IMR-90 (cell line): ENCODE measurements around the gene FAM234B.

Experiments used
- BHLHE40 ChIP-seq: fragments of 150-350 bp; IDR thresholded peaks from 2 replicates; pipeline ENCODE4 v1.6.1; 2016; ENCODE audit warnings: mild to moderate bottlenecking, low read depth, low read length
- CEBPB ChIP-seq: IDR thresholded peaks from 2 replicates; pipeline ENCODE4 v1.6.1; 2012; ENCODE audit warnings: low read depth, low read length, improper control_type of control experiment
- MAFK ChIP-seq: IDR thresholded peaks from 2 replicates; pipeline ENCODE4 v1.6.1; 2012; ENCODE audit warnings: low read depth, low read length, improper control_type of control experiment
- MAZ ChIP-seq: IDR thresholded peaks from 2 replicates; pipeline ENCODE4 v1.6.1; 2012; ENCODE audit warnings: low read depth, mild to moderate bottlenecking, low read length, improper control_type of control experiment, moderate library complexity, borderline replicate concordance
- MXI1 ChIP-seq: IDR thresholded peaks from 2 replicates; pipeline ENCODE4 v1.6.1; 2012; ENCODE audit warnings: low read depth, mild to moderate bottlenecking, low read length, moderate library complexity, borderline replicate concordance
- POLR2A ChIP-seq: IDR thresholded peaks from 2 replicates; pipeline ENCODE4 v1.6.1; 2012; ENCODE audit warnings: mild to moderate bottlenecking, low read depth, low read length
- RAD21 ChIP-seq: IDR thresholded peaks from 2 replicates; pipeline ENCODE4 v1.6.1; 2012; ENCODE audit warnings: low read length, improper control_type of control experiment
- RCOR1 ChIP-seq: IDR thresholded peaks from 2 replicates; pipeline ENCODE4 v1.6.1; 2012; ENCODE audit warnings: mild to moderate bottlenecking, low read length, improper control_type of control experiment; ENCODE audit not compliant: insufficient replicate concordance
- RFX5 ChIP-seq: IDR thresholded peaks from 2 replicates; pipeline ENCODE4 v1.8.0; 2012; ENCODE audit warnings: low read depth, mild to moderate bottlenecking, low read length, moderate library complexity
- SMC3 ChIP-seq: fragments of 150-350 bp; IDR thresholded peaks from 2 replicates; pipeline ENCODE4 v1.6.1; 2016; ENCODE audit warnings: low read depth, mild to moderate bottlenecking, antibody characterized with exemption, low read length, moderate library complexity
- TF ChIP-seq, protein P1 (sequence below): fragments of 150-350 bp; IDR thresholded peaks from 2 replicates; pipeline ENCODE4 v1.6.1; 2017; ENCODE audit warnings: mild to moderate bottlenecking, antibody characterized with exemption, low read length, low read depth
- TF ChIP-seq, protein P2 (sequence below): conservative IDR thresholded peaks from 2 replicates; pipeline ENCODE4 v1.5.1; 2012; ENCODE audit warnings: mild to moderate bottlenecking, low read depth, low read length, improper control_type of control experiment

DNA sequence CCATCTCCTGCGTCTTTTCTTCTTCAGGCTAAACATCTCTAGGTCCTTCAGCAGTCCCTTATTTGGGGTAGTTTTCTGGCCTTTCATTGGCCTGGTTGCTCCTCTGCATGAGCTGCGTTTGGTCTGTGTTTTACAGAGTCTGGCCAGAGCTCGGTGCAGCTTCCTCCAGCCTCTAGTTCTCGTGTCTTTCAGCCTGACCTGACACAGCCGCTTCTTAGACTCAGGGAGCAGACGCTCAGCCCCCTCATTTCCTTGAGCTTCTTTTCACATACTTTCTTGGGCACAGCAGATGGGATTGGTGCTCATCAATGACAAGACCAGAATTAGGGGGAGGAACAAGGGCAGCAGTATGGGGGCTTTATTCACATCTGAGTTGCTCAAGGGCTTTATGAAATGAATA lies 72.8 kb downstream of the FAM234B start:
- TF ChIP-seq POLR2A (no peak), SMC3 (no peak), MAZ (no peak), CEBPB (no peak), MAFK (no peak), BHLHE40 (no peak), RAD21 (no peak), MXI1 (no peak), RCOR1 (no peak), RFX5 (no peak)
- TF ChIP-seq, protein P1, sequence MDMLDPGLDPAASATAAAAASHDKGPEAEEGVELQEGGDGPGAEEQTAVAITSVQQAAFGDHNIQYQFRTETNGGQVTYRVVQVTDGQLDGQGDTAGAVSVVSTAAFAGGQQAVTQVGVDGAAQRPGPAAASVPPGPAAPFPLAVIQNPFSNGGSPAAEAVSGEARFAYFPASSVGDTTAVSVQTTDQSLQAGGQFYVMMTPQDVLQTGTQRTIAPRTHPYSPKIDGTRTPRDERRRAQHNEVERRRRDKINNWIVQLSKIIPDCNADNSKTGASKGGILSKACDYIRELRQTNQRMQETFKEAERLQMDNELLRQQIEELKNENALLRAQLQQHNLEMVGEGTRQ: no peak
- TF ChIP-seq, protein P2, sequence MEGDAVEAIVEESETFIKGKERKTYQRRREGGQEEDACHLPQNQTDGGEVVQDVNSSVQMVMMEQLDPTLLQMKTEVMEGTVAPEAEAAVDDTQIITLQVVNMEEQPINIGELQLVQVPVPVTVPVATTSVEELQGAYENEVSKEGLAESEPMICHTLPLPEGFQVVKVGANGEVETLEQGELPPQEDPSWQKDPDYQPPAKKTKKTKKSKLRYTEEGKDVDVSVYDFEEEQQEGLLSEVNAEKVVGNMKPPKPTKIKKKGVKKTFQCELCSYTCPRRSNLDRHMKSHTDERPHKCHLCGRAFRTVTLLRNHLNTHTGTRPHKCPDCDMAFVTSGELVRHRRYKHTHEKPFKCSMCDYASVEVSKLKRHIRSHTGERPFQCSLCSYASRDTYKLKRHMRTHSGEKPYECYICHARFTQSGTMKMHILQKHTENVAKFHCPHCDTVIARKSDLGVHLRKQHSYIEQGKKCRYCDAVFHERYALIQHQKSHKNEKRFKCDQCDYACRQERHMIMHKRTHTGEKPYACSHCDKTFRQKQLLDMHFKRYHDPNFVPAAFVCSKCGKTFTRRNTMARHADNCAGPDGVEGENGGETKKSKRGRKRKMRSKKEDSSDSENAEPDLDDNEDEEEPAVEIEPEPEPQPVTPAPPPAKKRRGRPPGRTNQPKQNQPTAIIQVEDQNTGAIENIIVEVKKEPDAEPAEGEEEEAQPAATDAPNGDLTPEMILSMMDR: no peak
